Endometrial microvascular endothelial cells (primary cell): ENCODE data around the gene HOXB8. TPM values are rescaled to one million over a fixed set of nuclear protein-coding genes. Genes with fewer than 3 reads are reported as not detected.

Experiments used
- in situ Hi-C: cut with HindIII; loops from 2 replicates; pipeline ENCODE4 v1.10.0; 2017; ENCODE audit warnings: low sequenced_read_pairs, low pct_unique_long_range_greater_than_20kb; ENCODE audit errors: inconsistent ontology term
- total RNA-seq: library from RNA; depleted of rRNA; stranded (reverse); fragments of >200 nt; gene quantifications from one replicate; pipeline ENCODE4 v1.2.3, GENCODE V29; 2015; ENCODE audit errors: inconsistent ontology term

The HOXB8 gene
- total RNA-seq, 1 donor from 2014 or later = 22.5 TPM

- in situ Hi-C loops = no loop called here
Observed at GRCh38 chr17:48563385-48563838, 51.7 kb downstream of the HOXB8 start.

- in situ Hi-C loops = no loop called here
Observed at GRCh38 chr17:48562934-48563333, 52.2 kb downstream of the HOXB8 start.

Other genes starting within 250 kb of the HOXB8 start
- not detected for gene SKAP1, start 185.1 kb downstream of the HOXB8 start, total RNA-seq
- gene HOXB1, start 84.3 kb downstream of the HOXB8 start, total RNA-seq = not detected
- 10.5 TPM for gene HOXB2, start 70.2 kb downstream of the HOXB8 start, total RNA-seq
- gene HOXB4, start 36.9 kb downstream of the HOXB8 start, total RNA-seq = 1.9 TPM
- 5.7 TPM for gene HOXB3, start 25.1 kb downstream of the HOXB8 start, total RNA-seq
- gene HOXB5, start 21.5 kb downstream of the HOXB8 start, total RNA-seq = 1.2 TPM
- gene HOXB6, start 10.3 kb downstream of the HOXB8 start, total RNA-seq = 26.3 TPM
- 28.6 TPM for gene HOXB7, start 4.3 kb downstream of the HOXB8 start, total RNA-seq
- 6.8 TPM for gene HOXB9, start 11.1 kb upstream of the HOXB8 start, total RNA-seq
- gene PRAC1, start 107.2 kb upstream of the HOXB8 start, total RNA-seq = not detected
- not detected for gene PRAC2, start 107.9 kb upstream of the HOXB8 start, total RNA-seq
- not detected for gene HOXB13, start 113.5 kb upstream of the HOXB8 start, total RNA-seq
- gene TTLL6, start 201.9 kb upstream of the HOXB8 start, total RNA-seq = not detected
- gene CALCOCO2, start 215.7 kb upstream of the HOXB8 start, total RNA-seq = 42.0 TPM